DND-41 (cell line): Measurements from ENCODE around the gene ASPG.

ENCODE experiments used
- ATAC-seq: fragments of 200-7000 bp; cut with Tn5 transposase; 3 replicates; pipeline ENCODE4 v1.9.1; 2021; ENCODE audit warnings: low read depth; ENCODE audit not compliant: insufficient read depth
- DNase-seq: peaks from one replicate; pipeline ENCODE4 v3.0.0-alpha.2; 2020
- H2AFZ ChIP-seq: 2 replicates; pipeline ENCODE4 v1.6.0; 2012; ENCODE audit warnings: low read depth, low read length
- H3K27ac ChIP-seq: 2 replicates; pipeline ENCODE4 v1.5.1; 2012; ENCODE audit warnings: low read length, inconsistent platforms
- H3K27me3 ChIP-seq: fragments of 200-600 bp; sonication (generic); 2 replicates; pipeline ENCODE4 v1.6.0; 2012; ENCODE audit warnings: low read length, mild to moderate bottlenecking, inconsistent platforms; ENCODE audit not compliant: insufficient read depth, poor library complexity
- H3K36me3 ChIP-seq: 2 replicates; pipeline ENCODE4 v1.5.1; 2012; ENCODE audit warnings: low read length, inconsistent platforms; ENCODE audit not compliant: insufficient read depth
- H3K4me1 ChIP-seq: 2 replicates; pipeline ENCODE4 v1.5.1; 2012; ENCODE audit warnings: mild to moderate bottlenecking, low read length; ENCODE audit not compliant: insufficient read depth
- H3K4me2 ChIP-seq: 2 replicates; pipeline ENCODE4 v1.6.0; 2012; ENCODE audit warnings: mild to moderate bottlenecking, moderate library complexity, low read length, inconsistent platforms; ENCODE audit not compliant: insufficient read depth
- H3K4me3 ChIP-seq, 2 experiments: fragments of 200-600 bp in 1 of 2; shearing (Covaris generic) in 1 of 2; 2 replicates each; pipeline ENCODE4 v1.5.1; 2012 to 2016; ENCODE audit warnings: inconsistent platforms in 2 of 2, low read length in 2 of 2, mild to moderate bottlenecking in 2 of 2, low read depth in 1 of 2, moderate library complexity in 1 of 2
- H3K79me2 ChIP-seq: 2 replicates; pipeline ENCODE4 v1.6.0; 2012; ENCODE audit warnings: low read length, inconsistent platforms; ENCODE audit not compliant: insufficient read depth
- H3K9ac ChIP-seq: 2 replicates; pipeline ENCODE4 v1.6.0; 2012; ENCODE audit warnings: low read depth, mild to moderate bottlenecking, inconsistent platforms, low read length, moderate library complexity
- H3K9me3 ChIP-seq: 2 replicates; pipeline ENCODE4 v1.5.1; 2012; ENCODE audit warnings: low read length, moderate library complexity, mild to moderate bottlenecking, inconsistent platforms; ENCODE audit not compliant: insufficient read depth, severe bottlenecking
- H4K20me1 ChIP-seq: 2 replicates; pipeline ENCODE4 v1.6.0; 2012; ENCODE audit warnings: low read length; ENCODE audit not compliant: insufficient read depth
- EZH2 ChIP-seq: IDR thresholded peaks from 3 replicates; pipeline ENCODE4 v1.6.1; 2012; ENCODE audit warnings: borderline replicate concordance, low read depth, mild to moderate bottlenecking, moderate library complexity, low read length, inconsistent platforms; ENCODE audit not compliant: severe bottlenecking
- TF ChIP-seq, protein P1 (sequence below): IDR thresholded peaks from 2 replicates; pipeline ENCODE4 v1.5.1; 2012; ENCODE audit warnings: borderline replicate concordance, low read length, moderate library complexity, mild to moderate bottlenecking; ENCODE audit not compliant: poor library complexity, severe bottlenecking; ENCODE audit errors: extremely low read depth

The ASPG gene

DNA sequence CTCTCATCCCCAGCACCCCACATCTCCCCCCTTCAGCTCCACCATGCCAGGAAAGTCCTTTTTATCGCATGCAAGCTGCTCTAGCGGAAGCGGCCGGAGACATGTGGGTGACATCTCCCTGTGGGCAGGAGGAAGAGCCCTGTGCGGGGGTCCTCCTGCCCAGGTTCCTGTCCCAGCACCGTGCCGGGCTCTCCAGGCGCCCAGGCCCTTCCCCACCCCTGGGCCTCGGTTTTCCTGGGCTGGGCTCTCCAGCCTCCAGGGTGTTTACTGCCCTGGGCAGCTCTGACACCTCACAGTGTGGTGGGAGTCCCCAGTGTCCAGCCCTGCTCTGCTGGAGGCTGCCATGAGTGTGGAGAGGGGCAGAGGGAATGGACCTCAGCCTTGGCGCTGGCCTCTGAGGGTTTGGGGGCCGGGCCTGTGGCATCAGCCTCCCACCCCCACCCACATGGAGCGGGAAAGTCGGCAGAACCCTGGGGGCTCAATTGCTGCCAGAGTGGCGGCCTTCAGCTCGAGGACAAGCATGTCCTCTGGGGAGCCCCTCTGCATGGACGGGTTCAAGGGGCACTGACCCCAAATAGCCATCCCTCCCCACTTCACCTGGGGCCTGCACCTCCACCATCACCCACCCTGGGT is 16.9 kb downstream of the ASPG start:
- no peak overlapping the region for H3K4me3 ChIP-seq
- no peaks in the 10 kb centered on the region for H3K27me3 ChIP-seq
- TF ChIP-seq, protein P1, sequence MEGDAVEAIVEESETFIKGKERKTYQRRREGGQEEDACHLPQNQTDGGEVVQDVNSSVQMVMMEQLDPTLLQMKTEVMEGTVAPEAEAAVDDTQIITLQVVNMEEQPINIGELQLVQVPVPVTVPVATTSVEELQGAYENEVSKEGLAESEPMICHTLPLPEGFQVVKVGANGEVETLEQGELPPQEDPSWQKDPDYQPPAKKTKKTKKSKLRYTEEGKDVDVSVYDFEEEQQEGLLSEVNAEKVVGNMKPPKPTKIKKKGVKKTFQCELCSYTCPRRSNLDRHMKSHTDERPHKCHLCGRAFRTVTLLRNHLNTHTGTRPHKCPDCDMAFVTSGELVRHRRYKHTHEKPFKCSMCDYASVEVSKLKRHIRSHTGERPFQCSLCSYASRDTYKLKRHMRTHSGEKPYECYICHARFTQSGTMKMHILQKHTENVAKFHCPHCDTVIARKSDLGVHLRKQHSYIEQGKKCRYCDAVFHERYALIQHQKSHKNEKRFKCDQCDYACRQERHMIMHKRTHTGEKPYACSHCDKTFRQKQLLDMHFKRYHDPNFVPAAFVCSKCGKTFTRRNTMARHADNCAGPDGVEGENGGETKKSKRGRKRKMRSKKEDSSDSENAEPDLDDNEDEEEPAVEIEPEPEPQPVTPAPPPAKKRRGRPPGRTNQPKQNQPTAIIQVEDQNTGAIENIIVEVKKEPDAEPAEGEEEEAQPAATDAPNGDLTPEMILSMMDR: no peak
- TF ChIP-seq EZH2: no peak
- no peak overlapping the region for H3K4me2 ChIP-seq
- no peak for DNase-seq
- no peaks in the 10 kb centered on the region for H3K9me3 ChIP-seq
- no peaks in the 10 kb centered on the region for H3K36me3 ChIP-seq
- H3K9ac ChIP-seq: no peak overlapping the region
- ATAC-seq: no peak
- peaks cover 5% of the 10 kb centered on the region; the same call in 1 of the 2 replicates for H4K20me1 ChIP-seq
- no peak overlapping the region for H2AFZ ChIP-seq
- H3K79me2 ChIP-seq: no peaks in the 10 kb centered on the region
- H3K4me1 ChIP-seq: no peaks in the 10 kb centered on the region
- no peak overlapping the region for H3K27ac ChIP-seq

DNA sequence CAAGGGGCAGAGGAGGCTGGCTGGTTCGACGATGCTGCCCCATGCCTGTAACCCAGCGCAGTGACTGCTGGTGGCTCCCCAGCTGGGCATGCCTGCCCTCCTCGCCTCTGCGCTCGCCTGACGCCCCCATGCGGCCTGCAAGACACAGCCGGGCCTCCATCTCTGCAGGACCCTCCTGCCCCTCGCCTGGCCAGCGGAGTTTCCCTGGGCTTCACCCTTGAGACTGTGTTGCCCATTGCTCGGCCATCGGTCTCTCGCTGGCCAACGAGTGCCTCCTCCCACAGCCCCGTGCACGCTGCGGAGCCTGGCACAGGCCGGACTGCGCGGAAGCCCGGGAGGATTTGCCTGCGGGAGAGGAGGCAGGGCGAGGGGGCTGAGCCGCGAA is 17.6 kb downstream of the ASPG start:
- TF ChIP-seq, protein P1: no peak
- TF ChIP-seq EZH2: no peak
- no peaks in the 10 kb centered on the region for H3K9me3 ChIP-seq
- H2AFZ ChIP-seq: no peak overlapping the region
- no peak overlapping the region for H3K27ac ChIP-seq
- ATAC-seq (no peak), DNase-seq (no peak)
- H3K9ac ChIP-seq: no peak overlapping the region
- no peak overlapping the region for H3K4me3 ChIP-seq
- H3K36me3 ChIP-seq: no peaks in the 10 kb centered on the region
- no peaks in the 10 kb centered on the region for H3K79me2 ChIP-seq
- no peaks in the 10 kb centered on the region for H3K4me1 ChIP-seq
- H3K27me3 ChIP-seq: no peaks in the 10 kb centered on the region
- H4K20me1 ChIP-seq: peaks cover 5% of the 10 kb centered on the region; the same call in 1 of the 2 replicates
- H3K4me2 ChIP-seq: no peak overlapping the region

GRCh38 chr14:104103446-104104075 is 18.1 kb downstream of the ASPG start:
- no peak for TF ChIP-seq EZH2
- Histone ChIP-seq H3K36me3 (no peaks in the 10 kb centered on the region), H3K4me1 (no peaks in the 10 kb centered on the region), H3K27ac (no peak overlapping the region), H3K9me3 (no peaks in the 10 kb centered on the region), H2AFZ (no peak overlapping the region), H4K20me1 (peaks cover 5% of the 10 kb centered on the region; the same call in 1 of the 2 replicates), H3K4me3 (no peak overlapping the region), H3K9ac (no peak overlapping the region), H3K27me3 (no peaks in the 10 kb centered on the region), H3K4me2 (no peak overlapping the region), H3K79me2 (no peaks in the 10 kb centered on the region)
- no peak for ATAC-seq
- no peak for DNase-seq

DNA sequence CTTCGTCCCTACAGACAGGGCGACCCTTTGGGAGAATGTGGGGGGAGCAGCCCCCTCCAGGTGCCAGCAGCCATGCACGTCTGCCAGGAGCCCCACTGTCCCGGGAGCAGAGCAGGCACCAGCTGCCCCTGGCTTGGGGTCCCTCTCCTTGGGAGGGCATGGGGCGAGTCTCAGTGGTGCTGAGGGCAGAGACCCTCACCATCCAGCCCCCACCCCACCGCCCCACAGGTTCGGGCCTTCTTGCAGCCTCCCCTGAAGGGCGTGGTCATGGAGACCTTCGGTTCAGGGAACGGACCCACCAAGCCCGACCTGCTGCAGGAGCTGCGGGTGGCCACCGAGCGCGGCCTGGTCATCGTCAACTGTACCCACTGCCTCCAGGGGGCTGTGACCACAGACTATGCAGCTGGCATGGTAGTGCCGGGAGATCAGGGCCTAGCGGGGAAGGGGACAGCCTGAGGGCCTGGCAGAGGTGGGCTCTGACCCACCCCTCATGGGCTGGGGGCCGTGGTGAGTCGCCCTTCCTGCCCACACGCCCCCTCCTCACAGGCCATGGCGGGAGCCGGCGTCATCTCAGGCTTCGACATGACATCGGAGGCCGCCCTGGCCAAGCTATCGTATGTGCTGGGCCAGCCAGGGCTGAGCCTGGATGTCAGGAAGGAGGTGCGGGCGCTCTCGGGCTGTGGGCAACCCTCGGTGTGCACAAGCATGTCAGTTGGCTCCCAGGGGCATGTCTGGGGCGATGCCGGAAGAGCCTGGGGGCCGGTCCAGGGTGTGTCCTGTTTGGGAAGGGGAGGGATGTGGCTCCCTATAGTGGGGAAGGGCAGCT is 18.8 kb downstream of the ASPG start:
- Histone ChIP-seq H3K79me2 (no peaks in the 10 kb centered on the region), H3K27ac (no peak overlapping the region), H3K27me3 (no peaks in the 10 kb centered on the region), H4K20me1 (peaks cover 5% of the 10 kb centered on the region; the same call in 1 of the 2 replicates), H2AFZ (no peak overlapping the region), H3K9me3 (no peaks in the 10 kb centered on the region), H3K4me3 (no peak overlapping the region), H3K36me3 (no peaks in the 10 kb centered on the region), H3K4me2 (no peak overlapping the region), H3K9ac (no peak overlapping the region), H3K4me1 (no peaks in the 10 kb centered on the region)
- ATAC-seq (no peak), DNase-seq (no peak)
- TF ChIP-seq, protein P1: no peak
- no peak for TF ChIP-seq EZH2
